DND-41 (cell line): ENCODE results near the gene NLRP11.

ENCODE experiments used
- CTCF ChIP-seq: IDR thresholded peaks from 2 replicates; pipeline ENCODE4 v1.5.1; 2012; ENCODE audit warnings: borderline replicate concordance, low read length, moderate library complexity, mild to moderate bottlenecking; ENCODE audit not compliant: poor library complexity, severe bottlenecking; ENCODE audit errors: extremely low read depth
- EZH2 ChIP-seq: IDR thresholded peaks from 3 replicates; pipeline ENCODE4 v1.6.1; 2012; ENCODE audit warnings: borderline replicate concordance, low read depth, mild to moderate bottlenecking, moderate library complexity, low read length, inconsistent platforms; ENCODE audit not compliant: severe bottlenecking

- TF ChIP-seq EZH2 (no peak), CTCF (no peak)
Measured at GRCh38 chr19:55766466-55766865, 65.3 kb downstream of the NLRP11 start.
